Endometrium (tissue), 2 donors: ENCODE measurements around the gene CBX4.

Source experiments
- FAIRE-seq: peaks from 2 replicates; lab custom pipeline; 2012; peaks lifted over from hg19 to GRCh38; lab: Jason Lieb, UNC
- donor health status: control.
- donor health status: control.

Gene CBX4

DNA sequence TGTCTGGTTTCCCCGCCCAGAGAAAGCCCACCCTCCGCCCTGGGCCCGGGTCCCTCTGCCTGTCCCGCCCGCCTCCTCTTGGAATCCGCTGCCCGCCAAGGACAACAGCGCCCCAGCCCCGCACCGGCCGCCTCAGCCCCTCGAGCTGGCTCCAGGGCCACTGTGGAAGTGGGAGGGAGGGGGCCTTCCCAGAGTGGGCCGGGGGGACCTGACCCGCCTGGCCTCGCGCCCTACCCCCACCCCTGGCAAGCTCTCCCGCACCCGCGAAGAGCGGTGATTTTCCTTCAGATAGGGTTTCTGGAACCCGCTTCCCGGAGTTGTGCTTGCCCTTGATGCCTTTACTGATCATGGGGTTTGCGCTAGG is 40.1 kb downstream of the CBX4 start:
- no peak for FAIRE-seq

DNA sequence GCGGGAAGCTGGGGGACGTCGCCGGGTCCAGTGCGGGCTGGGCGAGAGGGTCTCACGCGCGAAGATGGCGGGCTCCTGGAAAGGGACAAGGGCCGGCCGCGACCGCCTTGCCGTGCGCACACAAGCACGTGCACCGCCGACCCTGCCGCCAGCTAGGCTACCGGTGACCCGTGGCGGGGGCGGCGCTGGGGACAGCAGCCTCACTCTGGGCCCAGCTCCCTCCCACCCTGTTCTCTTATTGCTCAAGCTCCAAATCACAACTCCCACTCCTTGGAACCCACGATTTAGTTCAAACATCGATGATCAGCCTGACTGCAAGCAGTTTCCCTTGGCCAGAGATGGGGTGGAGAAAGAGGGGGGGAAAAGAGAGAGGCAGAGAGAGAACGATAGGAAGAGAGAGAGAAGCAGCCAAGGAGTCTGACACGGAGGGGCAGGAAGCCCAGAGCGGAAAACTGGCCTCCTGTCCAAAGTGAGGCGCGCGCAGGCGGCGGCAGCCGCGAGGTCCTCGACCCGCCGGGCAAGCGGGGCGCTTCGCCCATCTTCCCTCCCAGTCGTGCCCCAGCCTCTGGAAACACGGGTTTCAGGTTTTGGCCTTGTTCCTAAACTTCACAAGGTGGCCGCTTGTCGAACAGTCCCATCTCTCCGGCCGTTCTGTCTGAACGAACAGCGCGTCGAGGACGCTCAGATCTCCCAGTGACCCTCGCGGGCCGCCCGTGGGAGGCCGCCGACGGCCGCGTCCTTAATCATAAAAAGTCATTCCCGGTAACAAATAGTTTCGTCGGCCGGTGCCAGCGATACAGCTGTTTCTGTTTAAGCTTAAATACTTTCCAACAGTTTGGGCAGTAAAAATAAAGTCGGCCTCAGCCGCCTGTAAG is 40.7 kb downstream of the CBX4 start:
- FAIRE-seq: no peak

DNA sequence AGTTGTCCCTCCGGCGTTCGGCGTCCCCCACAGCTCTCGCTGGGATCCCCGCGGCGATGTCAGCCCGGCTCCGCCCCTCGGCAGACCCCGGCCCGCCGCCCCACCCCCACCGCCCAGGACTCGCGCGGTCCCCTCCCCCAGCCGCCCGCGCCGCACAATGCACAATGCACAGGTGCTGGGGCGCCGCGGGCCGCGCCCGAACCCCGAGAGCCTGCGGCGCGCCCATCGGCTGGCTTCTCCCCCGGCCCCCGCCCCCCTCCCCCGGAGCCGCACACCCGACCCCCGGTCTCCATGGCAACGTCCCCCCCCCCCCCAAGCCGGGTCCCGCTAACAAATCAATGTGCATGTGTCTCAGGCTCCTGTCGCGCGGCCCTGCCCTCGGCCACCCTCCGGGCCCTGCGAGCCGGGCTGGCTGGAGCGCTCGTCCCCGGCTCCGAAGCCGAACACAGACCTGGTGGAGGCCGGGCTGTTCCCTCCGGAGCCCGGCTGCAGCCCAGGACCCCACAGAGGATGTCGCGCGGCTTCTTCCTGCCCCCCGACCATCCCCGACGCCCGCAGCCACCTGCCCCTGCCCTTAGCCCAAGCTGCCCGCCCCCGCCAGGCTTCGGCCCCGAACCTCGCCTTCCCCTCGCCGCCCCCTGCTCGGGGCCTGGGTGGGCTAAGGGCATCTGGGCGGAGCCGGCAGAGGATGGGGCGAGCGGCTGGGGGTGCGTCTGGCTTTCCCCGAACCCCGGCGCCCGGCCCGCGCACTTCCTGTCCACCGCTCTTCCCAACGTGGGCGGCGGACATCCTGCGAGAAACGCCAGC is 41.5 kb downstream of the CBX4 start:
- no peak for FAIRE-seq

DNA sequence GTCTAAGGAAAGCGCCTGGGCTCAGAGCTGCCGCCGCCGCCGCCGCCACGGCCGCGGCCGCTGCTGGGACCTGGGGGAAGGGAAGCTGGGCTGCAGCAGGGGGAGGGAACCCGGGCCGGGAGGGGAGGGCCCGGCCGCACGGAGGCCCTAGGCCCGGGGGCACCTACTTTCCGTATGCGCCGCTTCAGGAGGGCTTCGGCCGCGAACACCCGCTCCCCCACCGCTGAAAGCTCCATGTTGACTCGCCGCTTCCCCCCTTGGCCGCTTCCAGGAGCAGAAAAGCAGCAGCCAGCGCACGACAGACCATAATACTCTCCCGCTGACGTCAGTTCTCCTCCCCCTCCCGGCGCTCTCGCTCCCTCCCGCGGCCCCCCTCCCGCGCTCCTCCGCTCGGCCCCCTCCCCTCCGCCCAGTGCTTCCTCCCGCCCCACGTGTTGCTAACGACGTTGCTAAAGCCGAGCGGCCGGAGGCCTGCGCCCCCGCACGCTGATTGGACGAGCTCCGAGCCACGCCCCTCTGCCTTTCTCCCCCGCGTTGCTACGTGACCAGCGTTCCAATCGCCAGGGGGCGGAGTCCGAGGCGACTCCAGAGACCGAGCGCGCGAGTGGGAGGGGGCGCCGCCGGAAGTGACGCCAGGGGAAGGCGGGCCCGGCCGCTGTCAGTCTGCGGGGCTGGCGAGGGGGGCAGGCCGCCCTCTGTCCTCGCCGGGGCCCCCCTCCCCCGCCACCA is 42.3 kb downstream of the CBX4 start, which contains the start of gene CBX8:
Gene CBX8 (minus strand): TSS at position 315 of the 729 bp plus-strand sequence. CDS start 79 bp downstream, at position 236.
- FAIRE-seq: no peak

DNA sequence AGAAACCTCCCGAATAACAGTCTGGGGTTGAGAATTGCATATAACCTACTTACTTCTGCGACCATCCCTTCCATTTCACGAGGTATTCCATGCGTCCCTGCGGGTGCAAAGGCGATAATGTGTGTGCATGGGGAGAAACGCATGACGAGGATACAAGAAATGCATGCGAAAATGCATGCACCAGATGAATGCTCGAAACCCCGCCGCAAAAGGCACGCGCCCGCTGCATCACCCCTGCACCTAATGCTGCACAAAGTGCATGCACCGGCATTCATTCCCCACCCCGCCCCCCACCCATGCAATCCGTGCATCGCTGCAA is 42.8 kb downstream of the CBX4 start:
- FAIRE-seq: no peak

DNA sequence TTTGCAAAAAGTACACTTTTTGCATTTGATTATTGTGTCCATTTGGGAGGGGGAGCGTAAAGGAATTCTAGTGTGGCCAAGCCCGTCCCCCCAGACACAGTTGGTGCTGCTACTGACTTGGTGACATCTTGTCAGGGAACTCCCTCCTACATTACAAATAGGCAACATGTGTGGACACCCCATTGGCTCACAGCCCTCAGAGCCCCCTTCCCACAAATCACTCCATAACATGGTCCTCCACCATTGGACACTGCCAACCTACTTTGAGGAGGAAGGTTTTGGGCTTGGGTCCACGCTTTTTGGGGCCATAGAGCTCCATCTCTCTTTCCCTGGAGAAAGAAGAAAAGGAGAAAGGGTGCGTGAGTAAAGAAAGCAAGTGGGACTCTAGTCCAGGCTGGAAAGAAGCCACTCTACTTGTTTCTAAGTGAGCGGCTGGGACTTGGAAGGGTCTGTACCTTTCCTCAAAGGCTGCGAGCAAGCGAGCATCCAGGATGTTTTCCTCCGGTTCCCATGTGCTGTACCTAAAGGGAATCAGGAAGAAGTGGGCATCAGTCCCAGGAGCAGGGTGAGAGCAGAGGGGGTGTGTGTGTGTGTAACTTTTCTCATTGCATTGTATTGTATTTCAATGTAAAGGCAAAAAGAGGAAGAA is 43.3 kb downstream of the CBX4 start:
- no peak for FAIRE-seq

DNA sequence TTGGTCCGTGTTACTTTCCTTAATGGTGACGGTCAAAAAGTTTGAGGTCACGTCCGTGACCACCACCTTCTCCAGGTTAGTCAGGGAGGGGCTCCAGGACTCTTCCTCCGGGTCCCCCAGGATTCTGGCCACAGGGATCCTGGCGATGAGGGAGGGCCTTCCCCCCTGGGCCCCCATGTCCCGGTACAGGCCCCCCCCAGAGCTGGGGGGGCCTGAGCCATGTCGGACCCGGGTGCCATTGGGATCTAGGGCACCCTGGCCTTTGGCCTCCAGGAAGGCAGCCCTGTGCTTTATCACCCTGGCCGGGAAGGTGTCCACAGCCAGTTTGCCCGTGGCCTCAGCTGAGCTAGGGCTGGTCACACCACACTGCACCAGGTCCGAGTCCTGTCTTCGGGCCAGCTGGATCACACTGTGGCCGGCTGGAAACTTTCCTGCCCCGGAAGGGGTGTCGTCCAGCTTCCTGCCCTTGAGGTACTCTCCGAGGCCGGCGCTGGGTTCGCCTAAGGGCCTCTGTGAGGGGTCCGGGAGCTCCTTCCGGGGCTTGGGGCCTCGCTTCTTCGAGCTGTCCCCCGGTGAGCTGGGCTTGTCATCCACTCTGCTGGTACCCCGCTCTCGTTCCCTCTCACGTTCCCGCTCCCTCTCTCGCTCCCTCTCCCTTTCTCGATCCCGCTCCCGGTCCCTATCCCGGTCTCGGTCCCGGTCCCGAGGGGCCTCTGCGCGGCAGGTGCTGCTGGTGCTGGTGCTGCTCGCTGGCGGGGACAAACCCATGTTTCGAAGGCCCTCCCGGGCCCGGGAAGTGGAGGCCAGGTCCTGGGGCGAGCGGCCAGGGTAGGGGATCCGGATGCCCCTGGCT is 44.4 kb downstream of the CBX4 start:
- no peak for FAIRE-seq

DNA sequence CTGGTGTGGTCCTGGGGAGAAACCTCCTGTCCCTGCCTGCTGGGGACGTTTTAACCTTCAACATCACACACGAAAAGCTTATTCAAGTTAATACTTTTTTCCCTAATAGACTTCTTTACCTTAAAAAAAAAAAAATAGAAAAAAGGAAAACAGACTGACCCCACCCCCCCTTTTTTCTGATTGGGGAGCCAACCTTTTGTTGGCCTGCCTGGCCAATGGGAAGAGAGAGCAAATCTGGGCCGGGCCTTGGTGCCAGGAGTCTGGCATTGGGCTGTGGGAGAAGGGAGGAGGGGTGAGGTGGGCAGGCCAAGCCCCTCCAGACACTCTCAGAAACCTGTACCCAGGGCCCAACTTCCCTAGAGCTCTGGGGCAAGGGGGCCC is 45.3 kb downstream of the CBX4 start:
- no peak for FAIRE-seq

DNA sequence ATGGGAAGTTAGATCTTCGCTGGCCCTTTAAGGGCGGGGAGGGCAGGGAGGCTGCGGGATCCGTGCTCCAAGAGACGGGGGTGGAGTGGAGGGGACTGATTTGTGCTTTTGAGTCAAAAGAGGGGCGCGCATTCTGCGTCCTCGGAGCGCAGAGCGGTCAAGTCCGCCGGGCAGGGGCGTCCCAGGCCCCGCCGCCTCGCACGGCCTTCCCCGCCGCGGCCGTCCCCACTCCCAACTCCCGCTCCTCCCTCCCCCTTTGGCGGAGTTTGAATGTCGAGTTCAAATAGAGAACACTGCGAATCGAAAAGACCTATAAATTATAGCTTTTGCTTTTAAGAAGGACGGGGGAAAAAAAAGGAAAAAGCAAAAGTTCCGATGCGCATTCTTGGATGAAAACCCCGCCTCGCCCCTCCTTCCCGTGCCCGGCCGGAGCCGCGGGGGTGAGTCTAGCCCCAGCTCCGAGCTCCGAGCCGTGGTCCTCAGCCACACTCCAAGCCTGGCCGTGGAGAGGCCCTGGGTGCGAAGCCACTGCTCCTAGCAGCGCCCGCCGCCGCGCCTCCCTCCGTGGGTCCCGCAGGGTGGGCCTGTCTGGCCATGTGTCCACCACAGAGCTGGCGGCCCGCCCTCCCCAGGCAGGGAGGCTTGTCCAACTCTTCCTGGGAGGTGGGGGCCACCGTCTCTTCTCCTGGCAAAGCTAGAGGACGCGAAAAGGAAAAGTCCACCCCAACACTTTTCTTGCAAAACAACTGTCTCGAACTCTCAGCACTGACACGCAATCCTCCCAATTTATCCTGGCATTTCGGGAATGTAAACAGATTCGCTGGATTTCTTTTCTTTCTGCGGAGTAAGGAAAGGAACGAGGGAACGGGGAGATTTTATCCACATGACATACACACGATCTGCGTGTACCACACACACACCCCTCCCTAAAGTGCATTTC is 46.0 kb downstream of the CBX4 start:
- FAIRE-seq: no peak

DNA sequence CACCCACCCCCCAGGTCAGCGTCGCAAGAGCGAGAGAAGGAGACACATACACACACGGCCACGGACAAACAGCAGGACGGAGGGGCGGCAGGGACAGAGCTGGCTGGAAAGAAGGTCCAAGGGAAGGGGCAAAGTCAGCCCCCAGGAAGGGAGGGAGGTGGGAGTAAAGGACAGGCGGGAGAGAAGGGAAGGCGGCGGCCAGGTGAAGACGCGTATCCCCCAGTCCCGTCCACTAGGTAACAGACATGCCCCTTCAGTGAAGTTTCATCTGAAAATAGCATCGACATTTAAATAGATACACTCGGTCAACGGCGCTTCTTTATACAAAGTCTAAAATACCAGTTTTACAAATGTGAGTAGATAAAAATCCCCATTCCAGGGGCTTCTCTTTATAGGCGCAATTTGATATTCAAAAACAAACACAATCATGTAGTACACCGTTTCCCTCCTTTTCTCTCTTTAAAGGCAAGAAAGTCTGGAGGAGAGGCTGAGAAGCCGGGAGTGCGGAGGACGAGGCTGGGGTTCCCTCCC is 46.8 kb downstream of the CBX4 start:
- no peak for FAIRE-seq

DNA sequence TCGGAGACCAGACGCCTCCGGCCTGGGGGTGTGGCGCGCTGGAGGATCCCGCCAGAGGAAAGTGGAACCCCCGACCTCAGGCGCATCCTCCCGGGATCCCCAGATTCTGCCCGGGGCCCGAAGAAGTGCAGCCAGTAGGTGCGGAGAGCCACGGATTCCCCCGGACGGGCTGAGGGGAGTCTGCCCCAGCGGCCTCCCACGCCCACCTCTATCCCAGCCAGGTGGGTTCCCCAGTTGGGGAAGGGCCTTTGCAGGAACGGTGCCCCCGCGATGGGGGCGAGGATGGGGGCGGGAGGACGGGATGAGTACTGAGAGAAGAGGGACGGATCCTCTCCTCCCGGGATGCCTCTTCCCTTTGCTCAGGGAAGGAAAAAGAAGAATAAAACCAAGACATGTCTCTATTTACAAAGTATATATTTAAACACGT is 47.5 kb downstream of the CBX4 start:
- no peak for FAIRE-seq

DNA sequence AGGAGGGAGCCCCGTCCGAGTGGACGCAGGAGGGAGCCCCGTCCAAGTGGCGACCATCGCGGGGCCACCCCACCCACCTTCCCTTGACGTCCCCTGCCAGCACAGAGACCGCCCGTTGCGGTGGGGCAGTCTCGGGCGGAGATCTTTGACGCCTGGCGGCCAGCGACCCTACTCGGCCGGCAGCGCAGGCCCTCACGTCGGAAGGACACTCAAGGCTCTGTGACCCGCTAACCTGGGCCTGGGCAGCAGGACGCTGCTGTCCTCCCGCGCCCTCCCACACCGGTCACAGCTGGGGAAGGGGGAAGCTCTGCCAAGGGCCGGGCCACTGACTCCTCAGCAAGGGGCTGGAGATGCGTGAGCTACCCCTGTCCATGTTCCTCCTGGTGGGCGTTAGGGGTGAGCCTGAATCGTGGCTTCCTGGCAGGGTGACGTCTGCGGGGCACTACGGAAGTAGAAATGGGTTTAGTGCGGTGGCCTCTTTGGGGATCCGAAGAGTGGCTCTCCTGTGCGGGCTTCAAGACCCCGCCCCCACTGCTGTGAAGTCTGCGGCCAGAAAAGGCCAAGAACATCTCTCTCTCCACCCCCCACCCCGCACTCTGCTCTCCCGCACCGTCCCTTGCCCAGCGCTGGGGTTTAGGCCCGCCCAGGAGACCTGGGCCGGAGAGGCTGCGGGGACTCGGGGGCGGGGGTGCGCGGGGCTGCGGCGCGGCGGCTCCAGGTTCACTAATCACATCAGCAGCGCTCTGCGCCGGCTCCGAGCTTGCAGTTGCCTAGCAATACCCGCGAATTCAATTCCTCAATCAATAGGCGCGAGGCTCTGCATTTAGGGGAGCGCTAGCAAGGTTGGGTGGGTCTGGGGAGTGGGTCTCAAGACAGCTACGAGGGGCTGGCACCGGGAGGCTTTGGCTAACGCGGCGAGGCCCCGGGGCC is 48.2 kb downstream of the CBX4 start:
- FAIRE-seq: no peak

DNA sequence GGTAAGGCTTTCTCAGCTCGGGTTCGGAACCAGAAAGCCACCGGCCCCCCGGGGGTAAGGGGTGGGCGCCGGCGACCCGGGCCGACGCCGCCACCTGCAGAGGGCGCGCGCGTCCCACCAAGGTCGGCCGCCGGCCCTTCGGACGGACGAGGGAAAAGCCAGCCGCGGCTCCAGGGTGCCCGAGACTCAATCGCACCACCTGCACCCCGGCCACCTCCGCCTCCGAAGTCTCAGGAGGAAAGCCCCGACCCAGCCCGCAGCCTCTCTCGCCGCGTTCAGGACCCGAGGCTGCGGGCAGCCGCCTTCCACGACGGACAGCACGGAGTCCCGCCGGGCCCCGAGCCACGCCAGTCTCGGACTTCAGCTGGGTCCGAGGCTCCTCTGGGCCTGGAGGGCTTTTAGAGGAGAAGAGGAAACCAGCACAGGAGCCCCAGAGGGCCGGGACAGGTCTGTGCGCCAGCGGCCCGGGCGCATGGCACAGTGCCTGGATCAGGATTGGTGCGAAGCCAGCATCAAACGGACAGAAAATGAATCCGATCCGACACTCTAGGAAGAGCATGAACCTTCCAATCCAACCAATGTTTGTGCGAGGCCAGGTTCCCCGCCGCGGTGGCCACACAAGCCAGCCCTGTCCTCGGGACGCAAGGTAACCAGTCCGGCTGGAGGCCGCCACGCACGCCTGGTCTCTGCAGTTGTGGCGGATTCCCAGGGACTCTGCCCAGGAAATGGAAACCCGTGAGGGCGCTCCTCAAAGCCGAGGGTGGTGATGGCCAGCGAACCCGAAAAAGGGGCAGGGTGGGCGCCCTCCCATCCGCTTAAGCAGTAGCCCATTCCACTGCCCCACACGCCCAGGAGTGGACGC is 49.1 kb downstream of the CBX4 start:
- no peak for FAIRE-seq

DNA sequence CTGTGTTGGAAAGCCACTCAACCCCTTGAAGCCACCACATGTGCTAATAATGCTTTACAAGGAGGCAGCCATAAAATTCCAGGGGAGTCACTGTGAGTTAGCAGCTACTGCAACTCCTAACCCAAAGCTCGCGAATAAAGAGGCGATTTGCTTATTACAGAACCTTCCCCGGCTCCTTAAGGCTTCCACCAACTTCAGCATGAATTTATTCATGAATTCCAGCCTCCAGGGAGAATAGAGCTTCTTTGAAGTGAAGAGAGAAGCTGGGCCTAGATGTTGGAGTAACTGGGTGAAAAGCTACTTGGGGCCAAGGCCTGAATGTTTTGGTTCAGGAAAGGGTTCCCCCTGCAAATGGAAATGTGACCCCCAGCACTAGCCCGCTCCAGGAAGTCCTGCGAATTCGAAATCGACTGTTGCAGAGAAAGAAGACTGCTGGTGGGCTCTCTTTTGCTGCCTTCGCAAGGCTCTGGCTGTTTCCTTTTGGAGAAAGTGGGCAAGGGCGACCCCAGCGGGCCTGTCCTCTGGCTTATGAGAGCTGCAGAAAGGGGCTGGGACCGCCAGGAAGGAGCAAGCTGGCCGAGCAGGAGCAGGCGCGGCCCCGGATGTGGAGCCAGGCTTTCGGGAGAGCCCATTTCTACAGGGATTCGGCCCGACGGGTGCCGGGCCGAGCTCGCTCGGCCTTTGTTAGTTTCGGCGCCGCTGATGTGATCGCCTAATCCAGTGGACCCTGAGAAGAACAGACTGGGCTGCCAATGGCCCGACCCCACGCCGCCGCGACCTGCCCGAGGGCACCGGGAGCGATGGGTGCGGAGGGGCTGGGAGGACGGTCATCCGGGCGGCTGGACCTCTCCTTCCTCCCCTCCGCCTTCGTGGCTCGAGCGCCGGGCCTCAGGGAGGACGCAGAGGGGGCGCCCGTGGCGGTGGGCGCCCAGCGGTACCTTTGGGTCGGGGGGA is 50.0 kb downstream of the CBX4 start:
- no peak for FAIRE-seq

DNA sequence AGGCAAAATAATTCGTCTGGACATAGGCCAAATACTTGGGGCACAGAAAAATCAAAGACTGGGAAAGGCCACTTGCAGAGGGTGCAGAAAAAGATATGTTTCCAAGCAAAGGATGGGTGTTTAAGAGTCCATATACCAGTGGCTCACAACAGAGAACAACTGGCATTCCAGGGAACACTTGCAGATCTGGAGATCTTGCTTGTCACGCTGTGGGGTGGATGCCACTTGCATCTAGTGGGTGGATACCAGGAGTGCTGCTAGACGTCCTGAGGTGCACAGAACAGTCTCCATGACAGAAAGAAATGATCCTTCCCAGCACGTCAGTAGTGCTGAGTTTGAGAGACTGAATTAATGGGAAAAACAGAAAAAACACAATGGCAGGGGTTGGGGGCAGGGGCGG is 50.8 kb downstream of the CBX4 start:
- no peak for FAIRE-seq

DNA sequence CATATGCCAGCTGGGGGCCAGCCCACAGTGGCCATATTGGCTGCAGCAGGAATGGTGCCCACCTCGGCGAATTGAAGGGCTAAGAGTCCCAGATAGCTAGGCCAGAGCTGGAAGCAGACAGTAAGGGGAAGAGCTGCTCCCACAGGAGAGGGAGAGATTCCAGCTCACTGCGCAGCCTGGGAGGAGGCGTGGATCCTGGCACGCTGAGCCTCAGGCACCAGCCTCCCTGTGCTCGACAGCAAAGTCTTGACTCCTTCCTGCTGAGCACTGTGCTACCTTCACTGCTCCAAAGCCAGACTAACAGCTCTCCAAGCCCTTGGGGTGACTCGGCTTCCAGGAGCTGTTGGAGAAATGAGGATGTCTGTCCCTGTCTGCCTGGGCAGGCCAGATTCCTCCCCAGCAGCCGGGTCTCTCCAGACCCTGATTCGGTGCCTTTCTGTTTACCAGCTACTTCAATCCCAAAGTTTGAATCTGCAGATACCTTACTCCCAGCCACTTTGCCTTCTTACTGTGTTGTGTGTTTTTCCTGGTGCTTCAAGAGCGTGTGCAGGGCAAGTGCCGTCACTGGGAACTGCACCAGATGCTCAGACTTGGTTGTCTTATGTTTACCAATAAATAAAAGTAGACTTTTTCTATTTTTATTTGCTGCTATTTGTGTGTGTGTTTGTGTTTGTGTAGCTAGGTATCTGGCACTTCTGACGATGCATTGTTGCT is 52.2 kb downstream of the CBX4 start:
- FAIRE-seq: no peak
